Neural progenitor cell (in vitro differentiated cells): ENCODE data around the gene FLII. TPM values are rescaled to one million over a fixed set of nuclear protein-coding genes. Genes with fewer than 3 reads are reported as not detected.

Source experiments
- DNase-seq: peaks from one replicate; pipeline ENCODE4 v3.0.0-alpha.2; 2016; ENCODE audit warnings: low spot score
- H2AFZ ChIP-seq: fragments of 200-600 bp; sonication (generic); replicated peaks from 2 replicates; pipeline ENCODE4 v1.6.1; 2016; ENCODE audit warnings: antibody characterized with exemption
- H3F3A ChIP-seq: fragments of 200-600 bp; sonication (generic); 2 replicates; pipeline ENCODE4 v1.6.1; 2016; ENCODE audit warnings: antibody characterized with exemption, low read depth
- H3K27ac ChIP-seq: fragments of 200-600 bp; sonication (generic); 2 replicates; pipeline ENCODE4 v1.5.1; 2016; ENCODE audit warnings: mild to moderate bottlenecking
- H3K27me3 ChIP-seq: fragments of 200-600 bp; sonication (generic); 2 replicates; pipeline ENCODE4 v1.6.1; 2016; ENCODE audit warnings: mild to moderate bottlenecking, moderate library complexity
- H3K36me3 ChIP-seq: fragments of 200-600 bp; sonication (generic); 2 replicates; pipeline ENCODE4 v1.5.1; 2016
- H3K4me1 ChIP-seq: fragments of 200-600 bp; sonication (generic); 2 replicates; pipeline ENCODE4 v1.6.1; 2016; ENCODE audit warnings: mixed run types
- H3K4me2 ChIP-seq: fragments of 200-600 bp; sonication (generic); 2 replicates; pipeline ENCODE4 v1.6.1; 2016
- H3K4me3 ChIP-seq: fragments of 200-600 bp; sonication (generic); 2 replicates; pipeline ENCODE4 v1.5.1; 2016
- H3K79me2 ChIP-seq: fragments of 200-600 bp; sonication (generic); 2 replicates; pipeline ENCODE4 v1.6.1; 2016; ENCODE audit warnings: low read depth
- H3K9ac ChIP-seq: fragments of 200-600 bp; sonication (generic); 2 replicates; pipeline ENCODE4 v1.6.1; 2016
- H3K9me3 ChIP-seq: fragments of 200-600 bp; sonication (generic); 2 replicates; pipeline ENCODE4 v1.5.1; 2016; ENCODE audit warnings: low read depth
- H4K20me1 ChIP-seq: fragments of 200-600 bp; sonication (generic); 2 replicates; pipeline ENCODE4 v1.6.1; 2016; ENCODE audit warnings: low read depth
- H3K27ac Mint-ChIP-seq: 3 replicates; pipeline ENCODE4 v1.8.0; 2021; ENCODE audit warnings: mixed read lengths
- H3K27me3 Mint-ChIP-seq: 2 replicates; pipeline ENCODE4 v1.8.0; 2022; ENCODE audit warnings: low read depth, mild to moderate bottlenecking, inconsistent platforms, moderate library complexity, mixed read lengths; ENCODE audit not compliant: insufficient read depth
- H3K36me3 Mint-ChIP-seq: 3 replicates; pipeline ENCODE4 v1.8.0; 2021; ENCODE audit warnings: mixed read lengths
- H3K4me1 Mint-ChIP-seq: 3 replicates; pipeline ENCODE4 v1.8.0; 2021; ENCODE audit warnings: mixed read lengths
- H3K4me3 Mint-ChIP-seq: 3 replicates; pipeline ENCODE4 v1.8.0; 2021; ENCODE audit warnings: mild to moderate bottlenecking, moderate library complexity, mixed read lengths
- H3K9me3 Mint-ChIP-seq: 3 replicates; pipeline ENCODE4 v1.8.0; 2020; ENCODE audit warnings: mixed read lengths
- EZH2 ChIP-seq: fragments of 200-600 bp; sonication (generic); IDR thresholded peaks from 2 replicates; pipeline ENCODE4 v1.6.1; 2017; ENCODE audit warnings: antibody characterized with exemption, mild to moderate bottlenecking, moderate library complexity
- EZH2phosphoT487 ChIP-seq: fragments of 200-600 bp; sonication (generic); IDR thresholded peaks from 2 replicates; pipeline ENCODE4 v1.6.1; 2017; ENCODE audit warnings: antibody characterized with exemption
- total RNA-seq: library from RNA; depleted of rRNA; stranded (reverse); fragments of >200 nt; gene quantifications from 2 replicates; pipeline ENCODE4 v1.2.3, GENCODE V29; 2015; ENCODE audit warnings: low replicate concordance
- TF ChIP-seq, protein P1 (sequence below): fragments of 200-600 bp; sonication (generic); IDR thresholded peaks from 2 replicates; pipeline ENCODE4 v1.5.1; 2017; ENCODE audit warnings: antibody characterized with exemption, mild to moderate bottlenecking

FLII gene
- total RNA-seq, 1 donor from 2014 or later, result 117 TPM

DNA sequence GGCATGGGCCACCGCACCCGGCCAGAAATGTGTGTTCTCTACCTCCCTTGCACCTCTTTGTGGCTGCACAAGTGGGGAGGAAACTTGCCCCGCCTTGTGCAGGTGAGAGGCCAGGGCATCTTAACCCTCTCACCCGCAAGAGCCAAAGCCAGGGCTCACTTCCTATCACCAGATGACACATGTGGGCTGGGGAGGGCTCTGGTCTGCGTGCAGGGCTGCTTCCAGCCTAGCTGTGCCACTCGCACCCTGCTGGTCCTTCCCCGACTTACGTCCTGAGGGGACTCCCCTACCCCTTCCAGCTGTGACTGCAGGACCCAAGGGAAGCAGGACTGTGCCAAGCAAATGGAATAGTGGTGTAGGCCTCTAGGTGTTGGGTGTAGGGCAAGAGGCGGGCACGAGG lies 8.8 kb upstream of the FLII start:
- H3K36me3 Mint-ChIP-seq, result peaks cover 6% of the 10 kb centered on the region
- Histone ChIP-seq H3K4me3 (no peak overlapping the region), H3K27ac (no peak overlapping the region), H3K9me3 (no peaks in the 10 kb centered on the region), H3K9ac (no peak overlapping the region), H3K4me2 (no peak overlapping the region), H3K36me3 (no peaks in the 10 kb centered on the region), H3K4me1 (peaks cover 7% of the 10 kb centered on the region), H4K20me1 (peaks cover 7% of the 10 kb centered on the region), H3K79me2 (peaks cover 3% of the 10 kb centered on the region), H3F3A (peaks cover 16% of the 10 kb centered on the region), H2AFZ (no peak overlapping the region), H3K27me3 (no peaks in the 10 kb centered on the region)
- H3K27ac Mint-ChIP-seq, result no peak overlapping the region
- peaks cover 6% of the 10 kb centered on the region for H3K4me1 Mint-ChIP-seq
- no peak overlapping the region for H3K4me3 Mint-ChIP-seq
- TF ChIP-seq, protein P1, sequence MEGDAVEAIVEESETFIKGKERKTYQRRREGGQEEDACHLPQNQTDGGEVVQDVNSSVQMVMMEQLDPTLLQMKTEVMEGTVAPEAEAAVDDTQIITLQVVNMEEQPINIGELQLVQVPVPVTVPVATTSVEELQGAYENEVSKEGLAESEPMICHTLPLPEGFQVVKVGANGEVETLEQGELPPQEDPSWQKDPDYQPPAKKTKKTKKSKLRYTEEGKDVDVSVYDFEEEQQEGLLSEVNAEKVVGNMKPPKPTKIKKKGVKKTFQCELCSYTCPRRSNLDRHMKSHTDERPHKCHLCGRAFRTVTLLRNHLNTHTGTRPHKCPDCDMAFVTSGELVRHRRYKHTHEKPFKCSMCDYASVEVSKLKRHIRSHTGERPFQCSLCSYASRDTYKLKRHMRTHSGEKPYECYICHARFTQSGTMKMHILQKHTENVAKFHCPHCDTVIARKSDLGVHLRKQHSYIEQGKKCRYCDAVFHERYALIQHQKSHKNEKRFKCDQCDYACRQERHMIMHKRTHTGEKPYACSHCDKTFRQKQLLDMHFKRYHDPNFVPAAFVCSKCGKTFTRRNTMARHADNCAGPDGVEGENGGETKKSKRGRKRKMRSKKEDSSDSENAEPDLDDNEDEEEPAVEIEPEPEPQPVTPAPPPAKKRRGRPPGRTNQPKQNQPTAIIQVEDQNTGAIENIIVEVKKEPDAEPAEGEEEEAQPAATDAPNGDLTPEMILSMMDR, result no peak
- TF ChIP-seq EZH2phosphoT487 (no peak), EZH2 (no peak)
- DNase-seq, result no peak
- H3K9me3 Mint-ChIP-seq, result no peaks in the 10 kb centered on the region
- peaks cover 11% of the 10 kb centered on the region for H3K27me3 Mint-ChIP-seq

DNA sequence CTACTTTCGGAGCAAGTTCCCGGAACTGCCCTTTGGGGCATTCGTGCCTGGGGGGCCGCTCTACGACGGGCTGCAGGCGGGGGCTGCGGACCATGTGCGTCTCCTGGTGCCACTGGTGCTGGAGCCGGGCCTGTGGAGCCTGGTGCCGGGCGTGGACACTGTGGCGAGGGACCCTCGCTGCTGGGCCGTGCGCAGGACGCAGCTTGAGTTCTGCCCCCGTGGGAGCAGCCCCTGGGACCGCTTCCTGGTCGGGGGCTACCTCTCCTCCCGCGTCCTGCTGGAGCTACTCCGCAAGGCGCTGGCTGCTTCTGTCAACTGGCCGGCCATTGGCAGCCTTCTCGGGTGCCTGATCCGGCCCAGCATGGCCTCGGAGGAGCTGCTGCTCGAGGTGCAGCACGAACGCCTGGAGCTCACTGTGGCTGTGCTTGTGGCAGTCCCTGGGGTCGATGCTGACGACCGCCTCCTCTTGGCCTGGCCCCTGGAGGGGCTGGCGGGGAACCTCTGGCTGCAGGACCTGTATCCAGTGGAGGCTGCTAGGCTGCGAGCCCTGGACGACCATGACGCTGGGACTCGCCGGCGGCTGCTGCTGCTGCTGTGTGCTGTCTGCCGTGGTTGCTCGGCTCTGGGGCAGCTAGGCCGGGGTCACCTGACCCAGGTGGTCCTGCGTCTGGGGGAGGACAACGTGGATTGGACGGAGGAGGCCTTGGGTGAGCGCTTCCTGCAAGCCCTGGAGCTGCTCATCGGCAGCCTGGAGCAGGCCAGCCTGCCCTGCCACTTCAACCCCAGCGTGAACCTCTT lies 5.5 kb upstream of the FLII start:
- Histone ChIP-seq H4K20me1 (peaks cover 14% of the 10 kb centered on the region), H3K36me3 (no peaks in the 10 kb centered on the region), H3K27me3 (no peaks in the 10 kb centered on the region), H3K4me3 (no peak overlapping the region), H3F3A (peaks cover 37% of the 10 kb centered on the region), H3K9me3 (no peaks in the 10 kb centered on the region), H3K4me2 (no peak overlapping the region), H2AFZ (no peak overlapping the region), H3K4me1 (peaks cover 17% of the 10 kb centered on the region), H3K27ac (no peak overlapping the region), H3K79me2 (peaks cover 16% of the 10 kb centered on the region), H3K9ac (no peak overlapping the region)
- no peak for DNase-seq
- Mint-ChIP-seq H3K27me3 (peaks cover 10% of the 10 kb centered on the region), H3K4me1 (peaks cover 13% of the 10 kb centered on the region), H3K36me3 (peaks cover 3% of the 10 kb centered on the region), H3K9me3 (no peaks in the 10 kb centered on the region), H3K4me3 (no peak overlapping the region), H3K27ac (no peak overlapping the region)
- TF ChIP-seq EZH2phosphoT487 (no peak), EZH2 (no peak)
- TF ChIP-seq, protein P1, result no peak

GRCh38 chr17:18262641-18263040 lies 4.1 kb upstream of the FLII start:
- Histone ChIP-seq H3K79me2 (peaks cover 19% of the 10 kb centered on the region), H3K36me3 (no peaks in the 10 kb centered on the region), H3K9me3 (no peaks in the 10 kb centered on the region), H3F3A (peaks cover 40% of the 10 kb centered on the region), H3K9ac (no peak overlapping the region), H3K4me2 (no peak overlapping the region), H3K4me1 (peaks cover 10% of the 10 kb centered on the region), H3K27me3 (no peaks in the 10 kb centered on the region), H2AFZ (no peak overlapping the region), H3K4me3 (no peak overlapping the region), H3K27ac (no peak overlapping the region), H4K20me1 (peaks cover 18% of the 10 kb centered on the region)
- Mint-ChIP-seq H3K4me1 (peaks cover 14% of the 10 kb centered on the region), H3K27ac (no peak overlapping the region), H3K36me3 (peaks cover 3% of the 10 kb centered on the region), H3K9me3 (no peaks in the 10 kb centered on the region), H3K27me3 (peaks cover 10% of the 10 kb centered on the region), H3K4me3 (peak overlapping the region; percentile 87)
- no peak for DNase-seq
- TF ChIP-seq, protein P1, result no peak
- TF ChIP-seq EZH2 (no peak), EZH2phosphoT487 (no peak)
